Measurements from ENCODE around the gene ALPL.
A peak's percentile ranks its signal among the peaks of the same experiment; 100 is the strongest.

Gene ALPL

DNA sequence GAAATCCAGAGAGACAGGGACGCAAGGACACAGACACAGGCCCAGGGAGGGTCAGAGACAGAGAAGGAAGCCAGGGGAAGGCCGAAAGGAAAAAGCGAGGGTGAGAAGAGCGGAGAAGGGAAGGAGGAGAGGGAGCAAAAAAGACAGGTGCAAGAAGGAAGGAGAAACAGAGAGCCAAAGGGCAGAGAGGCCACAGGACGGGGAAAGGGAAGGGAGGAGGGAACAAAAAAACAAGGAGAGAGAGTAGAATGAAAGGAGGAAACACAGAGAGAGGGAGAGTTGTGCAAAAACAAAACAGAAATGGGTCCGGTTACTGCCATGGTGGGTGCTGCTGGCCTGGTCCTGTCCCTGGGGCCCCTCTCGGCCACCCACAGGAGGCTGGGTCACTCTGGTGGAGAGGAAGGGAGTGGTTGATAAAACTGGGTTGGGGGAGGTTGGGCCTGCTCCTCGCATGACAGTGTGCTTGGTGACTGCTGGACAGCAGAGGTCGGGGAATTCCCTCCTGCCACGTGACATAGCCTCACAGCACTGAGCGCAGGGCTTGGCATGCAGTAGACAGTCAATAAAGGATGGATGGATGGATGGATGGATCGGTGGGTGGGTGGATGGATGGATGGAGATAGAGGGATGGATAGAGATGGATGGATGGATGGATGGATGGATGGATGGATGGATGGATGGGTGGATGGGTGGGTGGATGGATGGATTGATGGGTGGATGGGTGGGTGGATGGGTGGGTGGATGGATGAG, 95.2 kb downstream of the ALPL start:
- DNase-seq: no peak

DNA sequence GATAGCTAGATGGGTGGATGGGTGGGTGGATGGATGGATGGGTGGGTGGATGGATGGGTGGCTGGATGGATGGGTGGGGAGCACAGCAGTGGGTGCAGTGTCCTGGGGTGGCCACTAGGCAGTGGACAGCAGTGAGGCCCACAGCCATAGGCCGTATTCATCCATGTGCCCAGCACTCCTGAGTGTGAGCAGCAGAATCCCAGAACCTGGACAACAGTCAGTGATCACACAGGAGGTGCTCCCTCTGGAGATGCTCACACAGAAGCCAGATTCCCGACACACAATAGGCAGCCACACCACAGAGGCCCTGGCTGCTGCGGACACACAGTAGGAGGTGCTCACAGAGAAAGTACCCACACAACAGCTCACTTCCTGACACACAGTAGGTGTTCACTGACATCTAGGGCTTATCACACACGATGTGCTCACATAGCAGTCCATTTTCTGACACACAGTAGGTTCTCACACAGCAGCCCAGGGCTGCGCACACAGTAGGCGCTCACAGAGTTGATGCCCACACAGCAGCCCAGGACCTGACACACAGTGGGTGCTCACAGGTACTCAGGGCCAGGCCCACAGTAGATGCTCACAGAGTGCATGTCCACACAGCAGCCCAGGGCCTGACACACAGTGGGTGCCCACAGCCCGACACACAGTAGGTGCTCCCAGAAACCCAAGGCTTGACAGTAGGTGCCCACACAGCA, 95.9 kb downstream of the ALPL start:
- DNase-seq: no peak

DNA sequence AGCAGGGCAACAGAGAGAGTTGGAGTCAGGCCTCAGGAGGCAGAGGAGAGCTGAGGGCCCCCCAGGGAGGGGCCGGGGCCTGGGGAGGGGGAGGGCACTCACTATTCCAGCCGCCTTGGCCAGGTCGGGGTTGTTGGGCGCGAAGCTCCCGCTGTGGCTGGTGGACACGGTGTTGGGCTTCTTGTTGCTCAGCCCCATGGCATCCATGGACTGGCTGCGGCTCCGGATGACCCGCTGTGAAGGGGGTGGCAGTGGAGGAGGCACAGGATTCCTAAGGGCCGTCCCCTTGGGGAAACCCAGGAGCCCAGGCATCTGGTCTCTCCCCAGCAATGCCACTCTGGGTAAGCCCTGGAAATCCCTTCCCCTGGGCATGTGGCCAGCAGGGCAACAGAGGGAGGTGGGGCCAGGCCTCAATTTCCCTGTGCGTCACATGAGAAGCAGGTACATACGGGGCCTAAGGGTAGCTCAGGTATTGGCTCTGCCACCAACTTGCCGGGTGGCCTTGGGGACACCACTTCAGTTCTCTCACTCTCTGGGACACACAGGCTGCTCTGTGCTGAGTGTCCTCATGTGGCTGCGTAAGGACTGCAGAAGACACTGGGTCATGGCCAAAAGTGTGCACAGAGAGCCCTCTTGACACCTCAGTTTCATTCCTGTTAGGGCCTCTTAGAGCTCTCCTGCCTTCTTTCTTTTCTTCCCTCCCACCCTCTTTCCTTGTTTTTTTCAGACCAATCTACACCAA, 96.9 kb downstream of the ALPL start:
- no peak for DNase-seq

DNA sequence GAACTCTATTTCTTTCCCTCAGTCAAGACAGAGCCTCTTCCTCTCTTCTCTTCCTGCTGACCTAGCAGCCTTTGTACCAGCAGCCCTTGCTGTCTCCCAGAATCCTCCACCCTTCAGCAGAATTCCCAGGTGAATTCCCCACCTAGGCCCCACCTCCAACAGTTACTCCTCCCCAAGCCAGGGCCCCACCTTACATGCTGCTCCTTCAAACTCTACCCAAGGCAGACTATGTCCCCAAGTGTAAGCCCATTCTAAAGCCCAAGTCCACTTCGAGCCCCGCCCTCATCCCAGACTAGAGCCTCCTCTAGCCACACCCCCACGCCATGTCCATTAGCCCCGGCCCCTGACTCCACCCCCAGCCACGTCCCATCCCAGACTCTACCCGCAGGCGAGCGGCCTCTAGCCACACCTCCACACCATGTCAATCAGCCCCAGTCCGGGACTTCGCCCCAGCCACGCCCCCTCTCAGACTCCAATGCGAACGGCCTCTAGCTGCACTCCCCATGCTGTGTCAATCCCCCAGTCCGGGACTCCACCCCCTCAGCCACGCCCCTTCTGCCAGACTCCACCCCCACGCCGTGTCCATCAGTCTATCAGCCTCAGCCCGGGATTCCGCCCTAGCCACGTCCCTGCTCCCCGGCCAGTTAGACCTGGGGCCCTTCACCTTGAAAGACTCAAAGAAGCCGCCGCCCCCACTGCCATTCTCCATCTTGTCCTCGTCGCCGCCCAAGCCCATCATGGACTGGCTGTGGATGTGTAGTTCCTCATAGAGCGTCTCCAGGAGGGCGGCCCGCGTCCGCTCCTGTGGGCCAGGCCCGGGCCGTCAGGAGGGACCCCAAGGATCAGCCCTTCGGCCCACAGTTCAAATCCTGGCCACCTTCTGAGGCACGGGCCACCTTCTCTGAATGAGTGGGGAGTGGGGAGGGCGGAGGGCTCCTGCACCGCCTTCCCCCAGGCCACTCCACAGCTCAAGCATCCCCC, 98.6 kb downstream of the ALPL start:
- DNase-seq: peak; percentile 74

DNA sequence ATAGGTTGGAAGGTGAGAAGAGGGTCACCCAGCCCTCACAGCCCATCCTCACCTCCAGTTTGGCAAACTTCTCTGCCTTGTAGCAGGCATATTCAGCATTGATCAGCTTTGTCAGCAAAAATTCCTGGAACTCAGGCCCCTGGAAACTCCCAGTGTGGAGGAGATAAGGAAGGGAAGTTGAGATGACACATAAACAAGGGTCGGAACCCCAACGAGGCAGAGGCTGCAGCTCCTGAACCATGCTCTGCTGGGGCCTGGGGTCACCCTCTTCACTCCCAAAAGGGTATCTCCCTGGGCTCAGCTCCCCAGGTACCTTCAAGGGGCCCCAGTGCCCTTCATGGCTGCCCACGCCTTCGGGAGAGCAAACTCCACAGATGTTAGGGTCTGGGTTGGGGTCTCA, 99.6 kb downstream of the ALPL start:
- DNase-seq: no peak

DNA sequence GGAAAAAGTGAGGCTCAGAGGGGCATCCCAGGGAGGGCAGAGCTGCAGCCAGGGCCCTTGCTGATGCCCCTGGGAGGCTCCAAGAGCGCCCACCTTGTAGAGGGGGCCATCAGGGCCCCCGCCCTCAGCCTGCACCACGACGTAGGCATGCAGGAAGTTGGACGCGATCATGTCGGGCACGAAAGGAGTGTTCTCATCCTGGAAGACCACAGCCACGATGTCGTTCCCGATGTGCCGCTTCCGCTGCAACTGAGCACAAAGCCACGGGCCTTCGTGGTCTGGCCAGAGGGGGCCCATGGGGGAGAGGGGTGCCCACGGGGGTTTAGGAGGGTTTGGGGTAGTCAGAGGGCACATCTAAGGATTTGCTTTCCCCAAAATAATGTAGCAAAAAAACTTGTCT, 100.8 kb downstream of the ALPL start:
- DNase-seq: no peak

DNA sequence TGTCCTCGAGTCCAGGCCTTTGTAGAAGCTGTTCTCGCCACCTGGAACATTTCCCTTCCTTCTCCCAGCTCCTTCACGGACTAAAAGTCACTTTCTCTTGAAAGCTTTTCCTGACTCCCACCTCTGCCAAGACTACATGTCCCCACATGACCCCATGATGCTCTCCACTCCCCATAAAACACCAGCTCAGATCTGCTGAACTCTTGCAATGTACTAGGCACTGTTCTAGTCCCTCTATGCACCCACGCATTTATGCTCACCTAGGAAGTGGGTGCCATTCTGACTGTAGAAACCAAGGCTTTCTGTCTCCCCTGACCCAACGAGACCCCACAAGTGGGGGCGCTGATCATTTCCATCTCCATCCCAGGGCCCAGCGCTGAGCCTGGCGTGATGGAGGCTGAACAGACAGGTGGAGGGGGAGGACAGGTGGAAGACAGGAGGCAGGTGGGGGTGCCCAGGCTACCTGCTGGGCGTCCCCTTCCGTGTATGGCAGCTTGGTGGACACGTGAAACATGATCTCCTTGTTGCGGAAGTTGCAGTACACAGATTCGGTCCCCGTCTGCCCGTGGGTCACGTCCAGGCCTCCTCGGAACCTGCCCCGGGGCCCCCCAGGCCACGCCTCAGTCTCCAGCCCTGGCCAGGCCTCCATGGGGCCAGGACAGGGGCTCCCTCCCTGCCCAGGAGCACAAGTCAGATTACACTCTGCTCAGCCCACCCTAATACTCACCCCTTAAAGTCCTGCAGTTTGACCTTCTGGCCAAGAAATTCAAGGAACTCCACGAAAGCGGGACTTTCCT, 102.0 kb downstream of the ALPL start:
- DNase-seq: no peak

DNA sequence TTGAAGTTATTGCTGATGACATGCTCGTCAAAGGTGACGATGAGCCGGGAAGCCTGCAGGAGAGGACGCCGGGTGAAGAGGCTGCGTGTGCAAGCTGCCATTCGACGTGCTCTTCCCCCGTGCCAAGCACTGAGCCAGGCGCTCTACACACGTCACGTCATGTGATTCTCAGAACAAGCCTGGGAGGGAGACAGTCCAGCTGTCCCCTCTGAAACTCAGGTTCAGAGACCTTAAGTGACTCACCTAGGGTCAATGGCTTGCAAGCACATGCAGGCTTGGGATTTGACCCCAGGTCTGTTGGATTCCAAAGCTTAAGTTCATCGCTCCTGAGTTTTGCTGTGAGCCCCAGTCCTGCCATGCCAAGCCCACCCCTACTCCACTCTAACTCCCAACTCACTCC, 102.8 kb downstream of the ALPL start:
- no peak for DNase-seq

DNA sequence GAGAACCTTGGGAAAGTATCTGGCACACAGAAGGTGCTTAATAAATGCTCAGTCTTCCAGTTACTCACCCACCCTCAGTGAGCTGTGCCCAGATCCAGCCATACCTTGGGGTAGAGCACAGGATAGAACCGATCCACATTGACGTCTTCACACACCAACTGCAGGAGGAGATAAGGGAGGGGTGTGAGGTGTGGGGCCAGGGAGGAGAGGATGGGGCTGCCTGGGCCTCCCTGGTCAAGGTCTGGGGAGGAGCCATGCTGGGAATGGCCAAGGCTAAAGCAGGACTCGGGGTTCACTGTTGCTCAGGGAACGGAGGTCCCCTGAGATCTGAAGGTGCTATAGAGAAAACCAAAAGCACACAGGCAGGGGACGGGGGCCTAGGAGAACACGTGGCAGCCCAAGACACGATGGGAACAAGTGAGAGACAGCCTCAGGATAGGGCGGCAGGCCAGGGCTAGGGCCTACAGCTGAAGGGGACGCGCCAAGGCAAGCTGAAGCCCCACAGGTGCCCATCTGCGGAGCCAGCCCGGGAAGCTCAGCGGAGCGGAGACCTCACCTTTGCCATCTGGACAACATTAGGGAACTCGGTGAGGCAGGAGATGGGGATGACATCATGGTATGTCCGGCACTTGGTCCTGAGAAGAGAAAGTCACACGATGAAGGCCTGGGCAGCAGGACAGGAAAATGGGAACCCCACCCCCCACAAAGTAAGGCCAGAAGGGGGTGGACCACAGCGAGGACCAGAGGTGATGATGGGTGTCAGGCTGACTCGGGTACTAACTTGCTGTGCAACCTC, 104.0 kb downstream of the ALPL start:
- DNase-seq: no peak

DNA sequence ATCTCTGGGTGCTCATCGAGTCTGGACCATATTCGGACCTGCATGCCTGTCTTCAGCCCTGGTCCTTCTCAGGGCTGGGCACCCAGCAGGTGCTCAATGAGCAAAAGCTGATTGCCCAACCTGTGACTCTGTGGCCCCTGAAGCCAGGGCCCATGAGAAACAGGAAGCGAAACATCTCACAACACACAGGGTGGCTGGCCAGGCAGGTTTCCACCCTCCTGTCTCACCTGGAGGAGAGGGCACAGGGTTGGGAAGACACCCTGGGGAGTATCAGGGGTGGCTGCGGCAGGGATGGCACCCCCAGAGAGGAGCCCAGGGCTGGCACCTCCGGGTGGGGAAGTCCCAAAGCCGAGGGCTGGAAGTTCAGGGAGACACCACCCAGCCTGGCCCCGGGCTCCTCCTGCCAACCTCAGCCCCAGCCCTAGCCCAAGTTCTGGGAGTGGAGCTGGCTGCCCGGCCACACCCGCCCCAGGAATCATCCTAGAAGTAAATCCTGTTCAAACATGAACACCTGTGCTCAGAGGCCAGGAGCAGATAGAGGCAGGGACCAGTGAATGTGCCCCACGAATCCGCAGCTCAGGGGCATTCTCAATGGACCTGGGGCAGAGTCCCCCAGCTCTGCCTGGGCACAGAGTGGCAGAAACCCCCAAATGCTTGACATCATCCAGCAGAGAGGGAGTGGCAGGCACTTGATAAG, 105.3 kb downstream of the ALPL start:
- DNase-seq: no peak

DNA sequence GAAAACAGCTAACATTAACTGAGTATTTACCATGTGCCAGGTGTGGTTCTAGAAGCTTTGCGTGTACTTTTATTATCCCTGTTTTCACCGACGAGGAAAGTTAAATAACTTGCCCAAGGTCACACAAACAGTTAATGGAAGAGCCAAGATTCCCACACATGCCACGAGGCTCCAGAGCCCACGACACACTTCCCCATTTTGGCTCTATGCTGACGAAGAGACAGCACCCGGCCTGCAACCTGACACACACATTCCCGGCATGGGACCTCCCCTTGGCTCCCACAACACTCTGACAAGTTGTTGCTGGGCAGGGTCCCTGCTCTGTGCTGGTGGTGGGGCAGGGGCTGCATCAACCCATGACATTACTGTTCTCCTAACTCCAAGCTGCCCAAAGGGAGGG, 107.1 kb downstream of the ALPL start:
- no peak for DNase-seq

DNA sequence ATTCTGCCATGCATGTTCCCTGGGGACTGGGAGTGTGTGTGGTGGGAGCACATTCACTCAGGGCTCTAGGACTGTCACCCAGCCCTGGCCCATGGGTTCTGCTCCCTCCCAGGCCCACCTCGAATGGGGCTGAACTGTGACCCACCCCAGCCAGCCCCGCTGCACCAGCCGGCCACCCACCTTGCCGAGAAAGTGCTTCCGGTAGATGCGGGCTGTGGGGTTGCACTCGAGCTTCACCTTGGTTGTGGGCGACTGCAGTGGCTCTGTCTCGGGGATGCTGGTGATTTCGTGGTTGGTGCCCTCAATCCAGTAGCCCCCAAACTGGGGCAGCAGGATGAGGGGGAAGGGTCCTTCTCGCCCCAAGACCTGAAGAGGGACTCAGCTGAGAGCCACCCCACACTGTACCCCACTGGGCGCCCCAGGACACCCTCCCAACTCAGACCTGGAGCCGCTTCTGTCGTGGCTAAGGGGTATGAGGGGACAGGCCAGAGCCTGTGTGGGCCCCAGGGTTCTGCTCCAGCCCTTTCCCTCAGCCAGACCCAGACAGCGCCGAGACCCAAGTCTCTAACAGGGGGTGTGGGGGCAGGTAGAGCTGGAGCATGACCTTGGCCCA, 108.0 kb downstream of the ALPL start:
- DNase-seq: no peak

DNA sequence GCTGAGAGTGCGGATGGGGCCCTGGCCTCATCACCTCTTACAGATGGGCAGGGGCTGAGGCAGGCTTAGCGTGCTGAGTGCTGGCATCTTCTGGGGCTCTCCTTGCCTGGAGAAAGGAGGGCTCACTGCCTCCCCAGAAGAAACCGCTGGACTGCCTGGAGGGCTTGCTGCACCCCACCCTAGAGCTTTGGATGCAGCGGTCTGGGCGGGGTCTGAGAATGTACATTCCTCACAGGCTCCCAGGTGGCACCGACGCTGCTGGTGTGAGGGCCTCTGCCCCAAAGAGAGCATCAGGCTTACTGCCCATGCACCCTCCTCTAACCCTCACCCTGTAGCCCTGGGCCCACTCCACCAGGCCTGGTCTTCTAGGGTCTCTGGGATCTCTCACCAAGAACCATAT, 108.8 kb downstream of the ALPL start:
- no peak for DNase-seq

DNA sequence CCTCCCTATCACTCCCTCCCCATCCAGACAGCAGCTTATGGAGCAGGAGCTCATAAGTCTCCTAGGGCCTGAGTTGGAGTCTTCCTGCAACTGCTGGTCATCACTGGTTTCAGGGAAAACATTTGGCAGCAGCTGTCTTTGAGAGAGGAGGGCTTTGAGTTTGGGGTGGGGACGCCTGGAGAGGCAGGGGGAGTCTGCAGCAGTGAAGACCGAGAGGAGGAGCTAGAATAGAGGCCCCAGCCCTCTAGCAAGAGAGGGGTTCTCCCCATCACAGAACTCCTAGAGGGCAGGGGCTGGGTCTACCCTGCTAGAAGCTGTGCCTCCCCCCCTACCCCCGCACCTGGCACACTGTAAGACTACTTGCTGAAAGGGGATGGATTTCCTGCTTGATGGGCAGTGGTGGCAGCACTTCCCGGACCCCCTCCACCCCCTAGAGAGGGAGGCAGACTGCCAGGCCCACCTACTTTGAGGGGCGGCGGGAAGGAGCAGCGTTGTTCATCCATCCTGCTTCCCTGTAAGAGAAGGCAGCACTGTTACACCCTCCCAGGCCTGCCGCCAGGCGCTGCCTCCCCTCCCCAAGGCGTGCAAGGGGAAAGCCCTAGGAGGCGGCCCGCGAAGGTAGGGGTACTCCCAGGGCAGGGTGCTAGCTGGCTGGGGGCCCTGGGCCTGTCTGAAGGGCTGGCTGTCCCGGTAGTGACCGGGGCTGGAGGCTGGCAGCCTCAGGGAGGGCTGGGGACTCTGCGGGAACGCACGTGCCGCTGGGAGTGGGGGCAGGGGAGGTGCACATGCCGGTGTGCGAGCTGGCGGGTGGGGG, 109.5 kb downstream of the ALPL start:
- DNase-seq: no peak

DNA sequence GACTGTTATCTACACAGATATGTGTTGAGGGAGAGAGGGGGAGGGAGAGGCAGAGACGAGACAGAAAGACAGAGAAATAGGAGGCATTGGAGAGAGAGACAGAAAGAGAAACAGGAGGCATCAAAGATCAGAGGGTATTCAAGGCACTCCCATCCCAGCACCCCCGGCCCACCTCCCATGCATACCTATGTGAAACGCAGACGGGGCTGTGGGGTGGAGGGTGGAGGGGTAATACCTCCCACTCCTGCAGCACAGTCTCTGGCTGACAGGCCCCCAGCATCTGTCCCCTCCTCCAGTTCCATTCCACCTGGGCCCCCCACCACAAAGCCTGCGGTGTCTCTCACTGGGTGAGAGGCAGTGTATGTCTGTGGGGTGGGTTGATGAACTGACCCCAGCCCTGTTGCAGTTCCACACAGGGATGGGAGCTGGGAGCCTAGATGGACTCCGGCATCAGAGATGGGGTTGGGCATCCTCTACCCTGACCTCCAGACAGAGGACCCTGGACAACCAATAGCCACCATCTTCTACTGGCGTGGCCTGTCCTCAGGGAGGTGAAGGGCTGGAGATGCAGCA, 110.2 kb downstream of the ALPL start:
- DNase-seq: no peak

DNA sequence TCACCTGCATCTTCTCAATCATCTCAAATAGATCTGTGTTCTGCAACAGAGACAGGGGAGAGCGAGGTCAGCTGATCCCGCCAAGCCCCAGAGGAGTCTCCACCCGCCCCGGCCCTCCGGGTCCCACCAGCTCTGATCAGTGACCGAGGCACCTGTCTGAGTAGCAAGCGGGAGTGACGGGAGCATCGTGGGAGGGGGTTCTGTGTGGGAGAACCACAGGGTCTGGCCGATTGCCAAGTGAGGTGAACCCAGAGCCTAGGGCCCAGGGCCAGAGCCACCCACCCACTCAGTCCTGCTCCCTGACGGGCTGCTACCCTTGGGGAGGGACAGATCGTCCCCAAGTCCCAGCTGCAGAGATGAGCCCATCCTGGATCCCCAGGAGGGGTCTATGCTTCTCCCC, 110.8 kb downstream of the ALPL start:
- DNase-seq: no peak

DNA sequence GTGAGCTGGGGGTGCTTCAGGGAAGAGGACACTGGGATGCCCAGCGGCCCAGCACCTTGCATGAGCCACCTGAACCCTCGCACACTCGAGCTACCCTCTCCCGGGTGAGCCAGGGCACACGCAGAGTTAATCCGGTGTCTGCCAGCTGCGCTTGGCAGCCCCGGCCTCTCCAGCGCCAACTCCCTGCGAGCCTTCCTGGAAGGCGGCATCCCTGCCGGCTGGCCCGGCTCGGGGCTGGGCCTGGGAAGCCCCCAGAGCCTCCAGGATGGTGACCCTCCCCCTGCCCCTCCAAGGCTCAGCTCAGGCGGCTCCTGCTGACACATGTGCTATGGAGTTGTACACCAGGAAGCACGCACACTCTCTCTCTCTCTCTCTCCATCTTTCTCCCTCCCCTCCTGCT, 111.3 kb downstream of the ALPL start:
- DNase-seq: no peak

DNA sequence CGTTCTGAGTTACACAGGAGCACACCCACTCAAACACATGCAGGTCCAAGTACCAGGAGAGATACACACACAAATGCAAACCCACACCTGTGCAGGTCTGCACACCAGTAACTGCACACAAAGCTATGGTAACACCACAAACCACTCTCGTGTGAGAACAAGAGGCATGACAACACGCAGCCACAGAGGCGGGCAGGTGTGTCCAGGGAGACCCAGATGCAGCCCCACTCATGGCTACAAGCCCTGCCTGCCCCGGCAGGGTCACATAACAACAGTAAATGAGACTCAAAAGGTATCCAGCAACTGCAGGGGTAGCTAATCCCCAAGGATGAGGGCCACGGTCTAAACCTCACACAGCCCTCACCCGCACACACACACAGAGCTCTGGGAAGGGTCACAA, 111.8 kb downstream of the ALPL start:
- no peak for DNase-seq
